ENCODE data around the gene IGLL5.

GRCh38 chr22:22910272-22911240 is 22.9 kb downstream of the IGLL5 start:
- TF ChIP-seq, protein P1, sequence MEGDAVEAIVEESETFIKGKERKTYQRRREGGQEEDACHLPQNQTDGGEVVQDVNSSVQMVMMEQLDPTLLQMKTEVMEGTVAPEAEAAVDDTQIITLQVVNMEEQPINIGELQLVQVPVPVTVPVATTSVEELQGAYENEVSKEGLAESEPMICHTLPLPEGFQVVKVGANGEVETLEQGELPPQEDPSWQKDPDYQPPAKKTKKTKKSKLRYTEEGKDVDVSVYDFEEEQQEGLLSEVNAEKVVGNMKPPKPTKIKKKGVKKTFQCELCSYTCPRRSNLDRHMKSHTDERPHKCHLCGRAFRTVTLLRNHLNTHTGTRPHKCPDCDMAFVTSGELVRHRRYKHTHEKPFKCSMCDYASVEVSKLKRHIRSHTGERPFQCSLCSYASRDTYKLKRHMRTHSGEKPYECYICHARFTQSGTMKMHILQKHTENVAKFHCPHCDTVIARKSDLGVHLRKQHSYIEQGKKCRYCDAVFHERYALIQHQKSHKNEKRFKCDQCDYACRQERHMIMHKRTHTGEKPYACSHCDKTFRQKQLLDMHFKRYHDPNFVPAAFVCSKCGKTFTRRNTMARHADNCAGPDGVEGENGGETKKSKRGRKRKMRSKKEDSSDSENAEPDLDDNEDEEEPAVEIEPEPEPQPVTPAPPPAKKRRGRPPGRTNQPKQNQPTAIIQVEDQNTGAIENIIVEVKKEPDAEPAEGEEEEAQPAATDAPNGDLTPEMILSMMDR (conservative IDR thresholded peaks at IDR 0.05; ENCODE audit: low read length): no peak
- no peak for TF ChIP-seq EZH2phosphoT487 (IDR thresholded peaks at IDR 0.05; ENCODE audit: borderline replicate concordance)
